Astrocyte of the spinal cord (primary cell): ENCODE data around the gene NPAS4.

ENCODE experiments used
- DNase-seq: peaks from one replicate; pipeline ENCODE4 v3.0.0; 2011; ENCODE audit warnings: low read depth, low spot score
- H3K4me3 ChIP-seq: 2 replicates; pipeline ENCODE4 v1.5.1; 2011; ENCODE audit warnings: low read depth, mild to moderate bottlenecking, low read length, moderate library complexity
- in situ Hi-C: cut with HindIII; loops from 2 replicates; pipeline ENCODE4 v1.10.0; 2017; ENCODE audit warnings: low sequenced_read_pairs
- TF ChIP-seq, protein P1 (sequence below): IDR thresholded peaks from 2 replicates; pipeline ENCODE4 v1.5.1; 2012; ENCODE audit warnings: low read depth, mild to moderate bottlenecking, low read length, inconsistent platforms

The NPAS4 gene

DNA sequence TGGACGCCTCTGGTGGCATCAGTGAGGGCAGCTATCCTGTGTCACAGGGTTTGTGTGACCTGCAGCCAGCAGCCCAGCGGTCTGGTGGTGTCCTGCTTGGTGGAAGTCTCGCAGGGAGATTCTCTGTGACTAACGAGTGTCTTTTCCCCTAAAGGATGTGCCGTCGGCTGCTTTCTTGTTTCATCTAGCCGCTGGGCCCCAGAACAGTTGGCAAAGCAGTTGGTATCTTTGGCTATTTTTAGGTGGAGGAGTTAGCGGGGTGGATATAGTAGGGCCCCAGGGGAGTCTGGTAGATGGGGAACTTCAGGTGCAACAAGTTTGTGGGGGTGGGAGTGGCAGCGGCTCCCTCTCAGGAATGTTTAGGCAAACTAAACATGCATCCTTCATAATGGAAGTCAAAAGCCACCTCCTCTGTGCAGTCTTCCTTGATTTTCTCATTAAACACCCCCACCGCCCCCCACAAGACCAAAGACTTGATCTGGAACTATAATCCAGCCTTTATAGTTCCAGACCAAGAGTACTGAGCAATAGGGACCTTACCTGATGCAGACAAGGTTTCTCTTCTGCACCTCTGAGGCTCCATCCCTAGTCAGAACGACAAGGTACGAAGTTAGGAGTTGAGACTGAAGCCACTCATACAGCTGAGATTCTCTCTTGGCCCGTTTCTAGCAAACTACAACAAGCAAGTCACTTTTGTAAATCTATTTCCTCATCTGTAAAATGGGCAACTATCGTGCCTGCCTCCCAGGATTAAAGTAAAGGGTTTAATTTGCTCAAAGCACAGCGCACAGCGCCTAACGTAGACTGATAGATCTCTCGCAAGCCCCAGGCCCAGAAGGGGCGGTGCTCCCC, 44.8 kb downstream of the NPAS4 start:
- no peak for DNase-seq
- in situ Hi-C loops = no loop called here
- TF ChIP-seq, protein P1, sequence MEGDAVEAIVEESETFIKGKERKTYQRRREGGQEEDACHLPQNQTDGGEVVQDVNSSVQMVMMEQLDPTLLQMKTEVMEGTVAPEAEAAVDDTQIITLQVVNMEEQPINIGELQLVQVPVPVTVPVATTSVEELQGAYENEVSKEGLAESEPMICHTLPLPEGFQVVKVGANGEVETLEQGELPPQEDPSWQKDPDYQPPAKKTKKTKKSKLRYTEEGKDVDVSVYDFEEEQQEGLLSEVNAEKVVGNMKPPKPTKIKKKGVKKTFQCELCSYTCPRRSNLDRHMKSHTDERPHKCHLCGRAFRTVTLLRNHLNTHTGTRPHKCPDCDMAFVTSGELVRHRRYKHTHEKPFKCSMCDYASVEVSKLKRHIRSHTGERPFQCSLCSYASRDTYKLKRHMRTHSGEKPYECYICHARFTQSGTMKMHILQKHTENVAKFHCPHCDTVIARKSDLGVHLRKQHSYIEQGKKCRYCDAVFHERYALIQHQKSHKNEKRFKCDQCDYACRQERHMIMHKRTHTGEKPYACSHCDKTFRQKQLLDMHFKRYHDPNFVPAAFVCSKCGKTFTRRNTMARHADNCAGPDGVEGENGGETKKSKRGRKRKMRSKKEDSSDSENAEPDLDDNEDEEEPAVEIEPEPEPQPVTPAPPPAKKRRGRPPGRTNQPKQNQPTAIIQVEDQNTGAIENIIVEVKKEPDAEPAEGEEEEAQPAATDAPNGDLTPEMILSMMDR = no peak
- peak overlapping the region; percentile 56 for H3K4me3 ChIP-seq

GRCh38 chr11:66466225-66467033, 45.6 kb downstream of the NPAS4 start, which contains the start of gene PELI3:
Gene PELI3, plus strand, starts transcription at chr11:66466905. Its CDS starts 1,224 bp downstream, at chr11:66468129.
- H3K4me3 ChIP-seq = peak within 1 kb of the TSS; percentile 56
- TF ChIP-seq, protein P1 = no peak
- in situ Hi-C loops = no loop called here
- peak; percentile 90 for DNase-seq

- peak; percentile 12 for DNase-seq
- TF ChIP-seq, protein P1 = peak; percentile 13
- in situ Hi-C loops = no loop called here
- H3K4me3 ChIP-seq = peak overlapping the region; percentile 56
Measured at GRCh38 chr11:66467034-66467659, 46.3 kb downstream of the NPAS4 start.

DNA sequence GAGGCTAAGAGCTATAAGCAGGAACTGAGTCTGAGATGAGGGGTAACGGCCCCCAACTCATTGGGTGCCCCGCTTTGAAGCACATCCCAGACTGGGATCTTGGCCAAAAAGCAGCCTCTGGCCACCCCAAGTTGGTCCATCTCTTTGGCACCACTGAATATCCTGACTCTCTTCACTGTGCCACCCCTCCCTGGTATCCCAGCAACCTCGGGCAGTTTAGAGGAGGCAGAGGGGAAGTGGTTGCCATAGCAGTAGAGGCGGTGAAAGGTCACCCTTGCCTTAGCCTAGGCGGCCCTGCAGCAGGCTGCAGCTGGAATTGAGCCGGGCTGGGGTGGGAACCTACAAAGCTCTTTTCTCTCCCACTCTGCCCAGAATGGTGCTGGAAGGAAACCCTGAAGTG, 46.9 kb downstream of the NPAS4 start:
- no peak for DNase-seq
- TF ChIP-seq, protein P1 = no peak
- peak overlapping the region; percentile 56 for H3K4me3 ChIP-seq
- in situ Hi-C loops = no loop called here

DNA sequence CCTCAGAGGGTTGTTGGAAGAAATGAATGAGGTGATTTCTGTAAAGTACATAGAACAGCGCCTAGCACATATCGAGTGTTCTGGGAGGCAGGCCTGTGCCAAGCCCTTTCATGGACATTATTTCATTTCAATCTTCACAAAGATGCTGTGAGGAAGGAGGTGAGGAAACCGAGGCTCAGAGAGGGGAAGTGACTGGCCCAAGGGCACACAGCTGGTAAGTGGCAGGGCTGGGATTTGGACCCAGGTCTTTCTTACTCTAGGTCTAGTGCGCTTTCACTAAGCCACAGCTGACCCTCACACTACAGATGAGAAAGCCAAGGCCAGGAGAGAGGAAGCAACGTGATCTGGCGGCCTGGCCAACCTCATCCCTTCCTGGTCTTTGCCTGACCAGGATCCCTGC, 47.9 kb downstream of the NPAS4 start:
- in situ Hi-C loops = no loop called here
- TF ChIP-seq, protein P1 = no peak
- no peak overlapping the region for H3K4me3 ChIP-seq
- no peak for DNase-seq

DNA sequence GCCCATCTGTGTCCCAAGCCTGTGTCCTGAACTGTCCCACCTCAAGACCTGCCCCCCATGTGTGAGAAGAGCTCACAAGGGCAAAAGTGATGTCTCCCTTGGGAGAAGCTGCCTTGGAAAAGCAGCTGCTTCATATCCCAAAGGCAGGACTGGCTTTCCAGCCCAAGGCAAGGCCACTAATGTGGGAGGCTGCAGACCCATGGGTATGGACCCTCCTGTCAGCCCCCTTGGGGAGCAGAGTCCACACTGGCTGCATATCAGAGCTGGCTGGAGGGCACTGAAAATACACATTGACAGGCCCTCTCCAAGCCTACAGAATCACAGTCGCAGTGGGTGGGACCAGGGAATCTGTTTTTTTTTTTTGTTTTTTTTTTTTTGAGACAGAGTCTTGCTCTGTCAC, 48.6 kb downstream of the NPAS4 start:
- DNase-seq = no peak
- in situ Hi-C loops = no loop called here
- no peak overlapping the region for H3K4me3 ChIP-seq
- TF ChIP-seq, protein P1 = no peak
